NK-92 (cell line): ENCODE results near the gene OTOA.
"Not testable (repeated sequence)": the region's sequence is repeated elsewhere in the genome, so short reads cannot be mapped to it uniquely, and the experiment has no call there.

Experiments
- DNase-seq: peaks from one replicate; lab custom pipeline; 2025; ENCODE audit not compliant: unreplicated experiment; lab: John Stamatoyannopoulos, UW

The OTOA gene

DNA sequence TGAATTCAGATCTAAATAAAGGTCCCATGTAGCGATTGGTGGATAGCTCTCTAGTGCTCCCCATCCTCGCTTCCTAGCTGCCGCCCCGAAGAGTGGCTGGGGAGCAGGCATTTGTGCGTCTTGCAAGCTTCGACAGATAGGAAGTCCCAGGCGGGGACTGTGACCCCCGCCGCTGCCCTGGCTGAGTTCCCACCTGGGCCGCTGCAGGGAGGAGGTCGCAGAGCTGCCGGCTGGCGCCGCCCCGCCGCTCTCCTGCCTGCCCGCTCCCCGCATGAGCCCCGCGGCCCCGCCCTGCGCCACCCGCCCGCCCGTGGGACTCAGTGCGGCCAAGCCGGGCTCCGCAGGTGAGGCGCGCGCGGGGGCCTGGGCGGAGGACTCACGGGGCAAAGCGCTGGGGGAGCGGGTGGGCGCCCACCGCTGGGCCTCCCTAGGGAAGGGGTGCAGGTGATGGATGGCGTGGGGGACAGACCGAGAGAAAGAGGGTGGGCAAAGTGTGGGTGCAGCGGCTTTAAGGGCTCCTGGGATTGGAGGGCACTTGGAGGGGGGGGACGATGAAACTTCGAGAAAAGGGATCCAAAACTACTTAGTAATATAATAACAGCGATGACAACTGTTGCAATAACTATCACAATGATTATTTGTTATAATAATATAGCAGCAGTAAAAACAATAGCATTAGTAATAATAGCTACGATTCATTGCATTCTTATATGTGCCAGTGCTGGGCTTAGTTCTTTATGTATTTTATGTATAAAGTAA, at the start of gene OTOA:
Gene OTOA, plus strand, starts transcription at position 80 of the 759 bp plus-strand sequence. CDS start 14,547 bp downstream, outside the sequence.
- no peak for DNase-seq

DNA sequence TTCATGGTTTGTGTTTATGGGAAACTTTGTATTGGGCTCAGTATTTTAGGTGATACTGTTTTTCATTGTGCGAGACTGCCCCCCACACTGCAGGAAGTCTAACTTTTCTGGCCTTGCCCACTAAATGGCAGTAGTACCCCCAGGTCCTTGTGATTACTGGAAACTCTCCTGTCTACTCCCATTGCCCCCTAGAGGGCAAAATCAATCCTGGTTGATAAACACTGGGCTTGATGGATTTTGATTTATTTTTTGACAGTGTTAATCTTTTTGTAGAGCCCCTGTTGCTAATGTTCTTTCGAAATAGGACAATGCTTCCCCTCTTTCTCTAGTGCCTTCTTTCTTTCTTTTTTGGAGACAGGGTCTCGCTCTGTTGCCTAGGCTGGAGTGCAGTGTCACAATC, 48.9 kb upstream of the OTOA start:
- DNase-seq, result no peak

DNA sequence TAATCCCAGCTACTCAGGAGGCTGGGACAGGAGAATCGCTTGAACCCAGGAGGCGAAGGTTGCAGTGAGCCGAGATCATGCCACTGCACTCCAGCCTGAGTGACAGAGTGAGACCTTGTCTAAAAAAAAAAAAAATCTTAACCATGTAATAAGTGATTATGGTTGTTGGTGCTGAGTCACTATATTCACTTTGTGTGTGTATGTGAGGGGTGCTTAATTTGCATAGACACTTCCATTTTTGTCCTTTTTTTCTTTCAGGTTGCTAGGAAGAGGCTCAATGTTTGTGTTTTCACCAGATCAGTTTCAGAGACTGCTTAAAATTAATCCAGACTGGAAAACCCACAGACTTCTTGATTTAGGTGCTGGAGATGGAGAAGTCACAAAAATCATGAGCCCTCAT, 46.2 kb upstream of the OTOA start:
- DNase-seq, result no peak

DNA sequence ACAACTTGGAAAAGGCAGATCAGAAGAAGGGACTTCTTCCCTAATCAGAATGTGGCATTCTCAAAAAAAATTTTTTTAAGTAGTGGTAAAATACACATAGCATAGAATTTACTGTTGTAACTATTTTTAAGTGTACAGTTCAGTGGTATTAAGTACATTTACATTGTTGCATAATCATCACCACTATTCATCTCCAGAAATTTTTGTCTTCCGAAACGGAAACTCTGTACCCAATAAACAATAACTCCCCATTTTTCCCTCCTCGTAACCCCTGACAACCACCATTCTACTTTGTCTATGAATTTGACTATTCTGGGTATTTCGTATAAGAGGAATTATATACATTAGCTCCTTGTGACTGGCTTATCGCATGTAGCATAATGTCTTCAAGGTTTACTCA, 45.5 kb upstream of the OTOA start:
- DNase-seq, result no peak

DNA sequence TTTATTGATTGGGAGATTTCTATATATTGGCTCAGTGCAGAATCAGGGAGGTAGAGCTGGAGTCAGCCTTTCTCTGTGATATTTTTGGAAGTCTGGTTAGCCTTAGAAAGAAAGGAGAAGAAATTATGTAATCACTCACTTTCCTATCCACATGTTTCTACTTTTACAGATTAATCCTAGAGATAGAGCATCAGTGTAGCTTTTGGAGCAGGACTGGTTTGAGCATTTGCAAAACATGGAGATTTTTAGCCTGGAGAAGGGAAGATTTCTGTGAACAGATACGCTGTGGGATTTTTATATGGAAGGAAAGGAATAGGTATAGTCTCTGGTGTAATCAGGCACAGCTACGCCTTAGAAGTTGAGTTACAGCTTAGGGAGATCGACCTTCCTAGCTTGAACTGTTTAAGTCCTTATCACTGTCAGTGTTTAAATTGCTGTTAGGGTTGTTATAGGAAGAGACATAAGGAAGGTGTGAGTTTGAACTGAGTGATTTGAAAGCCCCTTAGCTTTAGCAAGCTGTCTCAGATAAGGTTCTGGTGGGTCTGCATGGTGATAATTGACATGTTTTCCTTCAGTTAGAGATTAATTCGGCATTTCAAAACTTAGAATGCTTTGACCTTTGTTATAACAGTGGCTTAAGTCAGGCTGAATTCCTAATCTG, 43.9 kb upstream of the OTOA start:
- no peak for DNase-seq

DNA sequence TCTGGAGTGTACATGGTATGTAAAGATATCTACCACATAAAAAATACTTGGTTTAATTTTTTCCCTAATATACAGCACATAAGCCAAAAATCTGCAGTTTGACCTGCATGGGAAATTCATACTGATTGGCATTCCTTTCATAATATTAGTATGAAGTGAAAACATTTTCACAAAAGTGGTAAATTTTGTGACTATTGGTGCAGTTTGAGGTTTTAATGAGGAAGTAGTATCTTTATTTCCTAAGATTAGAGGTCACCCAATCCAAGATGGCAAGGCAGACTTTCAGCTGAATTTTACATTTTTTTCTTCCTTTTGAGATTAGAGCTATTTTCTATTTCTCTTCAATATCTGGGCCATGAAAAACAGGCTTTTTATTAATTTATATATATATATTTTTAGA, 43.2 kb upstream of the OTOA start:
- DNase-seq, result no peak

DNA sequence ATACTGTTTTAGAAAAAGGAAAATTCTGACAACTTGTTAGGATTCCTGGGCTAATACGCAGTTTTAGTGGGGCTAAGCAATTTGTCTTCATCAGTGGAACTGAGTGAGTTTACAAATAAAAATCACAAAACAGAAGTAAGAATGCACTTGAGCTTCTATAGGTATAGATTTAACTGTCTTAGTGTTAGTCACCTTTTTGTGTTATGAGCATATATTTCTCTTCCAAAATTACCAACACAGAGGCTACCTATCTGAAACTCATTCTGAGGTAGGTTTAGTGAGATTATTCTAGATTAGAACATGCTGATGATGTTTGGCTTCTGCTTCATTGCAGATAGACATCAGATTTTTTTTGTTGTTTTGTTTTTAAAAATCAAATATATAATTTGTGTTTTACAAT, 41.2 kb upstream of the OTOA start:
- no peak for DNase-seq

DNA sequence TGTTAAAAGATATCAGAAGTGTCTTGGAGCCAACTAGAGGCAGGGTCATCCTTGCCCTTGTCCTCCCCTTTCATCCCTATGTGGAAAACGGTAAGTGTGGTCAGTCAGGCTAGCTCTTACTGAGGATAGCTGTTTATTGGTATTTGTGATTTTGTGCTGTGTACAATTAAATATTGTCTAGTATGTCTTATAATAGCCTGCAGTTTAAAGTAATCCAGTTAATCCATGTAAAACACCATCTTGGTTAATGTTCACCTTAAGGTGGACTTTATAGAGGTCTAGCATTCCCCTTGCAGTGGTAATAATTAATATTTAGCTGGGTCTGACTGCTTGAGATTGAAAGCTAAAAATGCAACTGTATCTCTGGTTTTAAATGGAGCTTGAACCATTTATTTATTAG, 38.7 kb upstream of the OTOA start:
- DNase-seq, result no peak

DNA sequence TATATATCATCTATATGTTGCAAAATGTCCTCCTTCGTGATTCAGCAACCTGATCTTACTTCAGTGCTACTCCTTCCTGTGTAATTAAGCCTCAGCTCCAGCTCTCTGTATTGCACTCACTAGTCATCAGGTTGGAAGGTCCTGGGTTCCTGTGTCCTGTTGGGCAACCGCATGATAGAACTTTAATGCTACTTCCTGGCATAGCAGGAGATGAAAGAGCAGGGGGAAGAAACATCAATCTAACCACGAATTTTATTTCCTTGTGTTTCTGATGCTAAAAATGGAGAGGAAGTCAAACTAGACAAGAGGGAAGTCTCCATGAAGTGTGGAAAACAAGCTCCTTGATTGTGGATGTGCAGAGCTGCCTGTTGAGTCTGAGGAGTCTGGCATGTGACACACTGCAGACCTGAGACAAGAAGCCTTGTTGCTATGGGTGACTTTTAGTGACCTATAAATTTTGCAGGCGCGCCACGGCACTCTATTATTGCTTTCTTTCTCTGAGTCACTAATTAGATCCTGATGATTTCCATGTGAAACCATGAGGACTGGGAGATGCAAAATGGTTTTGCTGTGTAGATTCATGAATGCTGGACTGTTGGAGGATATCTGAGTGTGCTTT, 37.0 kb upstream of the OTOA start:
- DNase-seq, result no peak

DNA sequence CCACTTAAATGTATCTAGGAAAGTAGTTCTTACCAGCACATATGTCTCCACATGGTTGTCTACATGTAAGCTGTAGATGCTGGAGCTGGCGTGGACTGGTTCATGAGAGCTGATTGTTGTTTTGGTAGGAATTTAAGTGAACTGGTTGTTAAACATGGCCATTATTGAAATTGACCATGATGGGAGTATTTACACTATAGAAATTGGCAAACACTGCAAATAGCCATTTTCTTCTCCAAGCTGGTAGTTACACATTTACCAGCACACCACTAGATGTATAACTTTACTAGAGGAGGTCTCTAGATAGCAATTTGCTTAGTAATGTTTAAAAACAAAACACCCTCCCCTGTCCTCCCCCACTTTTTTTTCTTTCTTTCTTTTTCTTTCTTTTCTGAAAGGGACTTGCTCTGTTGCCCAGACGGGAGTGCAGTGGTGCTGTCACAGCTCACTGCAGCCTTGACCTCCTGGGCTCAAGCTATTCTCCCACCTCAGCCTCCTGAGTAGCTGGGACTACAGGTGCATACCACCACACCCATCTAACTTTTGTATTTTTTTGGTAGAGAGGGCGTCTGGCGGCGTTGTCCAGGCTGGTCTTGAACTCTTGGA, 35.5 kb upstream of the OTOA start:
- DNase-seq, result no peak

DNA sequence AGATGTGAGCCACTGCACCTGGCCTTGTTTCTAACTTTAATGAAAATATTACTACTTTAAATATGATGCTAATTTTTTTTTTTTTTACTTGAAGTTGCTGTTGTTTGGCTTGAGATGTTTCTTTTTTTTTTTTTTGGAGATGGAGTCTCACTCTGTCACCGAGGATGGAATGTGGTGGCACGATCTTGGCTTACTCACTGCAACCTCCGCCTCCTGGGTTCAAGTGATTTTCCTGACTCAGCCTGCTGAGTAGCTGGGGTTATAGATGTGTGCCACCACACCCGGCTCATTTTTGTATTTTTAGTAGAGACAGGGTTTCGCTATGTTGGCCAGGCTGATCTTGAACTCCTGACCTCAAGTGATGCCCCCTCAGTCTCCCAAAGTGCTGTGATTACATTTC, 35.0 kb upstream of the OTOA start:
- DNase-seq, result no peak

DNA sequence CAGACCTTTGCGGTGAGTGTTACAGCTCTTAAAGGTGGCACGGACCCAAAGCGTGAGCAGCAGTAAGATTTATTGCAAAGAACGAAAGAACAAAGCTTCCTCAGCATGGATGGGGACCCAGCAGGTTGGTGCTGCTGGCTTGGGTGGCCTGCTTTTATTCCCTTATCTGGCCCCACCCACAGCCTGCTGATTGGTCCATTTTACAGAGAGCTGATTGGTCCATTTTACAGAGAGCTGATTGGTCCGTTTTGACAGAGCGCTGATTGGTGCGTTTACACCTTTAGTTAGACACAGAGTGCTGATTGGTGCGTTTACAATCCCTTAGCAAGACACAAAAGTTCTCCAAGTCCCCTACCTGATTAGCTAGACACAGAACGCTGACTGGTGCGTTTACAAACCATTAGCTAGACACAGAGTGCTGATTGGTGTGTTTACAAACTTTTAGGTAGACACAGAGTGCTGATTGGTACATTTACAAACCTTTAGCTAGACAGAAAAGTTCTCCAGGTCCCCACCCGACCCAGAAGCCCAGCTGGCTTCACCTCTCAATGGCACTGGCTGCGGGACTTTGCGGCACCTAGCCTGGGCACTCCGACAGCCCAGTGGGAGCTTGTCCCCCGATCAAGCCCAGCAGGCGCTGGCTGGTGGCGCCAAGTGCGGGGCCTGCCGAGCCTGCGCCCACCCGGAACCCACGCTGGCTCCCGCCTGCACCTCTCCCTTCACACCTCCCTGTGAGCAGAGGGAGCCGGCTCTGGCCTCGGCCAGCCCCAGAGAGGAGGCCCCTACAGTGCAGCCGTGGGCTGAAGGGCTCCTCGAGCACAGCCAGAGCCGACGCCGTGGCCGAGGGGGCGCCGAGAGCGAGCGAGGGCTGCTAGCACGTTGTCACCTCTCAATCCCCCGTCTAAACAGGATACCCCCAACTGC, 33.9 kb upstream of the OTOA start:
- DNase-seq, result not testable (repeated sequence)

DNA sequence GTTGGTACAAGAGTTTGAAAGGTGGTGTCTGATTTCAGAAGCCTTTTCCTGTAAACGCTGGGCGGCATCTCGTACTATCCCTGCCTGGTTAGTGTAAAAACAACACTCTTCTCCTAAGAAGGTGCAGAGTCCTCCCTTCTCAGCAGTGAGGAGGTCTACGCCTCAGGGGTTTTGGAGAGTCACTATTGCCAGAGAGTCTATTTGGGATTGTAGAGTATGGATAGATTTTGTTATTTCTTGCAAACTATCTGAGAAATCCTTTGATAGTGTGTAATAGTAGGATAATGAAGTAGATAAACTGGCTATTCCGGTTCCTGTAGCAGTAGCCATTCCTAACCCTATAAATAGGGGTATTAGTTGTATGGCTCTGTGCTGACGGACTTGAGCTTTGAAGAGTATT, 32.9 kb upstream of the OTOA start:
- DNase-seq, result not testable (repeated sequence)

DNA sequence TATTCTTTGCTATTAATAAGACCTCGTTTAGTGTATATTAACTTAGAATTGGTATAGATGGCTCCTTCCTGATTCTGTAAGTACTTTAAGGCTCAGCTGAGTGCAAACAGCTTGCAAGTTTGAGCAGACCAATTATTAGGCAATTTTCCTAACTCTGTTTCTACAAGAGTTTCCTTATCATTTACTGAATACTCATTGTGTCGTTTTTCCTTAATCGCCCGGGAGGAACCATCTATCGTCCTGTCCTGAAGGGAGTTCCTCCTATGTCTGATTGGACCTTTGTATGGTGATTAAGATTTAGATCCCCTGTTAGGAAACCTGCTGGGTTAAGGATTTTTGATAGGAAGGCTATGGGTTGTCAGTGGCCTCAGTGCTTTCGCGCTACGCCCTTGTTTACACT, 32.4 kb upstream of the OTOA start:
- not testable (repeated sequence) for DNase-seq

DNA sequence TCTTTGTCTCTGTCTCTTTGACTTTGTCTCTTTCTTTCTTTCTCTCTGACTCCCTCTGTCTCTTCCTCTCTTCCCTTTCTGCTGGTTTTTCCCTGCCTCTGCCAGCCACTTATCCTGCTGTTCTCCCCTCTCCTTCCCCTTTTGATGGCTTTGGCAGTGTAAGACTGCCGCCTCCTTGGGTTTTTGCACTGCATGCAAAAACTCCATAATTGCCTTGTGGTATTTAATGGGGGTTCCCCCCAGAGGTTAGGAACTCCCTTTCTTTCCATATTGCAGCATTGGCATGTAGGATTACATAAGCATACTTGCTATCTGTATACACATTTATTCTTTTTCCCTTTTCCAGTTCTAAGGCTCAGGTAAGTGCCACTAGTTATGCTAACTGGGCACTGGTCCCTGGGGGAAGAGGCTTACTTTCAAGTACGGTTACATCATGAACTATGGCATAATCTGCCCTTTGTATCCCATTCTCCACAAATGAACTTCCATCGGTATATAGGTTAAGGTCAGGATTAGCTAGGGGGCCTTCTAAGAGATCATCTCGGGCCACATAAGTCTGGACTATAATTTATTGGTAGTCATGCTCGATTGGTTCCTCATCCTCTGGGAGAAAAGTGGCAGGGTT, 31.7 kb upstream of the OTOA start:
- not testable (repeated sequence) for DNase-seq

DNA sequence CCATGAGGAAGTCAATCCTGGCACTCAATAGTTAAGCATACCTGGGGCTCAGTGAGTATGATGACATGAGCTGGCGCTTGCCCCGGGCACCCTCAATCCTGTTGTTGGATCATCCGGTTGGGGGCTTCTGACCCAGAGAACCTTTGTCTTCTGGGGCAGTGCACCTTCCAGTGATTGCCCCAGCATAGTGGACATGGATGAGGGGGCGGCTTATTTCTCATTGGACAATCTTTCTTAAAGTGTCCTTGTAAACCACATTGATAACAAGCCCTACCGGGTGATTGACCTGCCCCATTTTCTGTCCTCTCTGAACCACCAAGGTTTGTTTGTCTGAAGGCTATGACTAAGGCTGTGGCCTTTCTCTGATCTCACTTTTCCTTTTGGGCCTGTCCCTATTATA, 29.6 kb upstream of the OTOA start:
- no peak for DNase-seq

DNA sequence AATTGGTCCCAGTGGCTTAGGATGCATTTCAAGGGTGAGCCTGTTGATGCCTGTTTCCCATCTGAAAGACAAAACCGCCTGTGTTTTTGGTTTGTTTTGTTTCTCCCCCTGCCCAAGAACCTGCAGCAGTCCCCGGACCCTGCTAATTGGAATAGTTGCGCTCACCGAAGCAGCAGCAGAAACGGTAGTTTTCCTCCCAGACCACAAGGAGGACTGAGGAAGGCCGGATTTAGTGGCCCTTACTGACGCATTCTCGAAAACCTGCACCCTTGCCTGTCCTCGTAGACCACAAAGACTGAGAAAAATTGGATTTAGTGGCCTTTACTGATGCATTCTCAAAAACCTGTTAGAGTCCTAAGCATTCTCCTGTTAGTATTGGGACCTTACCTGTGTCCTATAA, 28.1 kb upstream of the OTOA start:
- not testable (repeated sequence) for DNase-seq

DNA sequence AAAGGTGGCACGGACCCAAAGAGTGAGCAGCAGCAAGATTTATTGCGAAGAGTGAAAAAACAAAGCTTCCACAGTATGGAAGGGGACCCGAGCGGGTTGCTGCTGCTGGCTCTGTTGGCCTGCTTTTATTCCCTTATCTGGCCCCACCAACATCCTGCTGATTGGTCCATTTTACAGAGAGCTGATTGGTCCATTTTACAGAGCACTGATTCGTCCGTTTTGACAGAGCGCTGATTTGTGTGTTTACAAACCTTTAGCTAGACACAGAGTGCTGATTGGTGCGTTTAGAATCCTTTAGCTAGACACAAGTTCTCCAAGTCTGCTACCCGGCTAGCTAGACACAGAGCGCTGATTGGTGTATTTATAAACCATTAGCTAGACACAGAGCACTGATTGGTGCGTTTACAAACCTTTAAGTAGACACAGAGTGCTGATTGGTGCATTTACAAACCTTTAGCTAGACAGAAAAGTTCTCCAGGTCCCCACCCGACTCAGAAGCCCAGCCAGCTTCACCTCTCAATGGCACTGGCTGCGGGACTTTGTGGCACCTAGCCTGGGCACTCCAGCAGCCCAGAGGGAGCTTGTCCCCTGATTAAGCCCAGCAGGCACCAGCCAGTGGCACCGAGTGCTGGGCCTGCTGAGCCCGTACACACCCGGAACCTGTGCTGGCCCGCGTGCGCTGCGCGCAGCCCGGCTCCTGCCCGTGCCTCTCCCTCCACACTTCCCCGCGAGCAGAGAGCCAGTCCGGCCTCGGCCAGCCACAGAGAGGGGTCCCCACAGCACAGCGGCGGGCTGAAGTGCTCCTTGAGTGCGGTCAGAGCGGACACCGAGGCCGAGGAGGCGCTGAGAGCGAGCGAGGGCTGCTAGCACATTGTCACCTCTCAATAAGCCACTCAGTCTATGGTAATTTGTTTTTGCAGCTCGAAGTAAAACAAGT, 26.5 kb upstream of the OTOA start:
- no peak for DNase-seq

DNA sequence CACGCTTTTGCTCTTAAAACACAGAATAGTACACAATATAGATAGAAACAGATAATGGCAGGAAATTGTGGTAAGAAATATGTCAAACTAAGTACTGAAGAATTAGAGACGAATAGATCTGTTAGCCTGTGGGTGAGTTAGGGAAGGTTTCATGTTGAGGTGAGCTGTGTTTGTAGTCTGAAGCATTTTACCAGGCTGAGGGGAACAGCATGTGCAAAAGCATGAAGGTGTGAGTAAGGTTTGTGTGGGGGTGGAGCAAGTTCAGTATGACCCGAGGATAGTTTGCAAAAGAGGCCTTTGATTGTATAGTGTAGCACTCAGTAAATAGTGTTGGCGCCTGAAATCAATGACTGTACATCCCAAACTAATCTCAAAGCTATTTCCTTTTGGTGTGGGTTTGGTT, 25.2 kb upstream of the OTOA start:
- DNase-seq, result no peak
